Transverse colon (tissue), 4 donors: ENCODE measurements around the gene SMG5. TPM values are rescaled to one million over a fixed set of nuclear protein-coding genes. Genes with fewer than 3 reads are reported as not detected.

ENCODE experiments used
- DNase-seq: peaks from one replicate; pipeline ENCODE4 v3.0.0-alpha.2; 2019
- H3K27ac ChIP-seq, 4 donors: fragments of 200-600 bp; sonication (generic); 2 replicates each; pipeline ENCODE4 v1.5.1; 2016 to 2018; ENCODE audit warnings: inconsistent platforms in 4 of 4
- H3K27me3 ChIP-seq: fragments of 200-600 bp; sonication (generic); 2 replicates; pipeline ENCODE4 v1.5.1; 2017; ENCODE audit warnings: inconsistent platforms
- H3K36me3 ChIP-seq, 4 donors: fragments of 200-600 bp; sonication (generic); 2 replicates each; pipeline ENCODE4 v1.5.1; 2017 to 2019; ENCODE audit warnings: inconsistent platforms in 4 of 4
- H3K4me1 ChIP-seq, 4 donors: fragments of 200-600 bp; sonication (generic); 2 replicates each; pipeline ENCODE4 v1.5.1; 2017 to 2020; ENCODE audit warnings: inconsistent platforms in 4 of 4
- H3K4me3 ChIP-seq, 4 donors: fragments of 200-600 bp; sonication (generic); 1 replicate in 1 of 4; 2 replicates in 3 of 4; pipeline versions ENCODE4 v1.5.1 to v1.6.1; 2017 to 2019; ENCODE audit warnings: inconsistent platforms in 4 of 4
- H3K9me3 ChIP-seq, 2 donors: fragments of 200-600 bp; sonication (generic); 2 replicates each; pipeline ENCODE4 v1.5.1; 2017 to 2019; ENCODE audit warnings: inconsistent platforms in 2 of 2
- EP300 ChIP-seq: sonication (generic); formaldehyde crosslinking; IDR thresholded peaks from one replicate; pipeline ENCODE4 v1.6.1; 2017; ENCODE audit warnings: antibody characterized with exemption, low read depth
- POLR2A ChIP-seq: fragments of 450-650 bp; IDR thresholded peaks from one replicate; pipeline ENCODE4 v1.6.1; 2016; ENCODE audit warnings: antibody characterized with exemption, mild to moderate bottlenecking, moderate library complexity
- POLR2AphosphoS5 ChIP-seq, 3 donors: sonication (generic); formaldehyde crosslinking; IDR thresholded peaks; one replicate each; pipeline ENCODE4 v1.6.1; 2016; ENCODE audit warnings: antibody characterized with exemption in 3 of 3
- WGBS, 2 donors: methylation state at CpG; one replicate each; pipeline ENCODE4 v1.1.5; 2018; ENCODE audit warnings: low coverage in 1 of 2; 5-methylcytosine and 5-hydroxymethylcytosine counted together
- in situ Hi-C, 4 donors: fragments of 200-750 bp; cut with MboI; loops; one replicate each; pipeline versions ENCODE4 v1.15.0 to v1.15.1; 2017; ENCODE audit warnings: low sequenced_read_pairs in 3 of 4, low pct_ligation_motif_present in 1 of 4, low pct_unique_long_range_greater_than_20kb in 1 of 4
- intact Hi-C: fragments of 100-400 bp; cut with DNase I; formaldehyde crosslinking; loops from one replicate; pipeline ENCODE4 v1.15.1; 2023; ENCODE audit warnings: low total_unique reads
- total RNA-seq, 4 donors: library from RNA; depleted of rRNA; stranded (reverse); fragments of >200 nt; gene quantifications; one replicate each; pipeline ENCODE4 v1.1.0, GENCODE V29; 2016
- TF ChIP-seq, protein P1 (sequence below), 5 experiments: fragments of 200-600 bp in 3 of 5; fragments of 450-650 bp in 2 of 5; sonication (generic) in 3 of 5; IDR thresholded peaks; 1 replicate in 2 of 5; 2 replicates in 3 of 5; pipeline ENCODE4 v1.5.1; 2016 to 2017; ENCODE audit warnings: antibody characterized with exemption in 5 of 5, inconsistent platforms in 3 of 5, mild to moderate bottlenecking in 2 of 5, moderate library complexity in 1 of 5

The SMG5 gene
- total RNA-seq, 4 donors from 2014 or later = 72.1 to 134 (median 102) TPM

DNA sequence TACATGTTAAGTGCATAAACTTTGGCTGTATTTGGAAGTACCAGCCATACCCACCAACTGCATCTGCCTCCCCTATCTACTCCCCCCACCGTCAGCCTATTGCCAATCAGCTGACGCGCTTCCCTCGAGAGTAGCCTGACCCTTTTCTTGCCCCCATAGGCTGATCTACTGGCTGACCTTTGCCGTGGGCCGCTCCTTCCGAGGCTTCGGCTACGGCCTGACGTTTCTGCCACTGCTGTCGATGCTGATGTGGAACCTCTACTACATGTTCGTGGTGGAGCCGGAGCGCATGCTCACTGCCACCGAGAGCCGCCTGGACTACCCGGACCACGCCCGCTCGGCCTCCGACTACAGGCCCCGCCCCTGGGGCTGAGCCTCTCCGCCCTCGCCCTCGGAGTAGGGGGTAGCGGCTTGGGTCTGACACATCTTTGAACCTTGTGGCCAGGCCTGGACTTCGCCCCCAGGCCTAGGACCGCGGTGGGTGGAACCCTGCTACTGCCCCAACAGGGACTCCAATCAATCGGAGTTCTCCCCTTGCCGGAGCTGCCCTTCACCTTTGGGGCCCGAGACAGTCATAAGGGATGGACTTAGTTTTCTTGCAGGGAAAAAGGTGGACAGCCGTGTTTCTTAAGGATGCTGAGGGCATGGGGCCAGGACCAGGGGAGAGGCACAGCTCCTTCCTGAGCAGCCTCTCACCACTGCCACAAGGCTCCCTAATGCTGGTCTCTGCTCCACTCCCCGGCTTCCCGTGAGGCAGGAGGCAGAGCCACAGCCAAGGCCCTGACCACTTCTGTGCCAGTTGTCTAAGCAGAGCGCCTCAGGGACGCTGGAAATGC is 8.8 kb upstream of the SMG5 start:
- 41% methylated on average over 31 of the region's 37 CpGs; no CpG with 5 or more reads in 1 of the 2 donors for whole genome bisulfite sequencing, 2 donors
- intact Hi-C loops = no loop called here
- TF ChIP-seq, protein P1, sequence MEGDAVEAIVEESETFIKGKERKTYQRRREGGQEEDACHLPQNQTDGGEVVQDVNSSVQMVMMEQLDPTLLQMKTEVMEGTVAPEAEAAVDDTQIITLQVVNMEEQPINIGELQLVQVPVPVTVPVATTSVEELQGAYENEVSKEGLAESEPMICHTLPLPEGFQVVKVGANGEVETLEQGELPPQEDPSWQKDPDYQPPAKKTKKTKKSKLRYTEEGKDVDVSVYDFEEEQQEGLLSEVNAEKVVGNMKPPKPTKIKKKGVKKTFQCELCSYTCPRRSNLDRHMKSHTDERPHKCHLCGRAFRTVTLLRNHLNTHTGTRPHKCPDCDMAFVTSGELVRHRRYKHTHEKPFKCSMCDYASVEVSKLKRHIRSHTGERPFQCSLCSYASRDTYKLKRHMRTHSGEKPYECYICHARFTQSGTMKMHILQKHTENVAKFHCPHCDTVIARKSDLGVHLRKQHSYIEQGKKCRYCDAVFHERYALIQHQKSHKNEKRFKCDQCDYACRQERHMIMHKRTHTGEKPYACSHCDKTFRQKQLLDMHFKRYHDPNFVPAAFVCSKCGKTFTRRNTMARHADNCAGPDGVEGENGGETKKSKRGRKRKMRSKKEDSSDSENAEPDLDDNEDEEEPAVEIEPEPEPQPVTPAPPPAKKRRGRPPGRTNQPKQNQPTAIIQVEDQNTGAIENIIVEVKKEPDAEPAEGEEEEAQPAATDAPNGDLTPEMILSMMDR (IDR thresholded peaks at IDR 0.05) = no peak
- TF ChIP-seq POLR2AphosphoS5 (IDR thresholded peaks at IDR 0.05) = peak; percentile 41 to 66 (median 52)
- no peak for TF ChIP-seq EP300
- peak; percentile 54 for TF ChIP-seq POLR2A
- peak; percentile 92 for DNase-seq
- in situ Hi-C loops = no loop called here
- peaks cover 8 to 28% (median 22%) of the 10 kb centered on the region in 4 donors for H3K4me1 ChIP-seq
- H3K9me3 ChIP-seq = no peaks in the 10 kb centered on the region
- peak overlapping the region; percentile 13 to 43 (median 27) for H3K4me3 ChIP-seq
- H3K27me3 ChIP-seq = no peaks in the 10 kb centered on the region
- H3K27ac ChIP-seq = peak overlapping the region; percentile 69 to 88 (median 79)
- no peaks in the 10 kb centered on the region for H3K36me3 ChIP-seq

DNA sequence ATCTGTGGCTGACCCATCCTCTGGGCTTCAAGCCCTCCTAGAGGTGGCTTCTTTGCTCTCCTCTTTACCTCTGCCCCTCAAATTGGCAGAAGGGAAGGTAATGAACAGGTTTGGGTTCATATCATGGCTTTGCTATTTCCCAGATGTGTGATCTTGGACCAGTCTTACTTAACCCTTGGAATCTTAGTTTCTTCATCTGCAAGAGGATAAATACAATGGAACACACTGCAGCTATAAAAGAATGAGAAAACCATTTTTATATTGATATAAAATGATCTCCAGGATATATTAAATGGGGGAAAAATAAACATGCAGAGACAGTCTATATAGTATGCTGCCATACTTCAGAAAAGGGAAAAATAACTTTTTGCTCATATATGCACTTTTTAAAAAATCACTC is 7.2 kb upstream of the SMG5 start:
- DNase-seq = no peak
- in situ Hi-C loops (no loop called here), intact Hi-C loops (no loop called here)
- H3K36me3 ChIP-seq = no peaks in the 10 kb centered on the region
- H3K9me3 ChIP-seq = no peaks in the 10 kb centered on the region
- peaks cover 5 to 19% (median 16%) of the 10 kb centered on the region in 4 donors for H3K4me1 ChIP-seq
- no peak overlapping the region for H3K4me3 ChIP-seq
- TF ChIP-seq POLR2A (no peak), EP300 (no peak), POLR2AphosphoS5 (IDR thresholded peaks at IDR 0.05) (no peak)
- TF ChIP-seq, protein P1 (IDR thresholded peaks at IDR 0.05) = no peak
- no peak overlapping the region for H3K27ac ChIP-seq
- no peaks in the 10 kb centered on the region for H3K27me3 ChIP-seq

DNA sequence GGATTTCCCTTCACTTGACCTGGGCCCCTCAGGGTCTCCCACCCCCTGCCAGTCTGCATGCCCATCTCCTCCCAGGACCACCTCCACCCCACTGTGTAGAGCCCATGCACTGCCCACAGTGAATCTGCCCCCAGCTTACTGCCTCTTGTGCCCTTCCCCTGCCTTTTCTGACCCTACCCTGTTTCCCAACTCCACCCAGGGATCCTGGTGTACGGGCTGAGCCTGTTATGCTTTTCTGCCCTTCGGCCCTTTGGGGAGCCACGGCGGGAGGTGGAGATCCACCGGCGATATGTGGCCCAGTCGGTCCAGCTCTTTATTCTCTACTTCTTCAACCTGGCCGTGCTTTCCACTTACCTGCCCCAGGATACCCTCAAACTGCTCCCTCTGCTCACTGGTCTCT is 3.4 kb upstream of the SMG5 start:
- intact Hi-C loops = no loop called here

DNA sequence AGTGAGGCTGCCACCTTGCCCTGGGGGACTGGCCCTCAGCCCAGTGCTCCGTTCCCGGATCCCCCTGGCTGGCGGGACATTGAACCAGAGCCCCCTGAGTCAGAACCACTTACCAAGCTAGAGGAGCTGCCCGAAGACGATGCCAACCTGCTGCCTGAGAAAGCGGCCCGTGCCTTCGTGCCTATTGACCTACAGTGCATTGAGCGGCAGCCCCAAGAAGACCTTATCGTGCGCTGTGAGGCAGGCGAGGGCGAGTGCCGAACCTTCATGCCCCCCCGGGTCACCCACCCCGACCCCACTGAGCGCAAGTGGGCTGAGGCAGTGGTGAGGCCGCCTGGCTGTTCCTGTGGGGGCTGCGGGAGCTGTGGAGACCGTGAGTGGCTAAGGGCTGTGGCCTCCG is 2.8 kb upstream of the SMG5 start:
- H3K4me3 ChIP-seq = no peak overlapping the region
- H3K9me3 ChIP-seq = no peaks in the 10 kb centered on the region
- no peaks in the 10 kb centered on the region for H3K27me3 ChIP-seq
- no peak for DNase-seq
- TF ChIP-seq POLR2AphosphoS5 (IDR thresholded peaks at IDR 0.05) (no peak), POLR2A (no peak), EP300 (no peak)
- TF ChIP-seq, protein P1 (IDR thresholded peaks at IDR 0.05) = no peak
- WGBS, 2 donors = 89% methylated on average over 8 of the region's 21 CpGs; no CpG with 5 or more reads in 1 of the 2 donors
- no peaks in the 10 kb centered on the region for H3K36me3 ChIP-seq
- intact Hi-C loops (no loop called here), in situ Hi-C loops (no loop called here)
- peaks cover 8 to 29% (median 21%) of the 10 kb centered on the region in 4 donors for H3K4me1 ChIP-seq
- H3K27ac ChIP-seq = no peak overlapping the region

More for the DNA sequence above, 3.4 kb upstream of the SMG5 start:
- Histone ChIP-seq H3K4me1 (peaks cover 9 to 29% (median 24%) of the 10 kb centered on the region in 4 donors), H3K9me3 (no peaks in the 10 kb centered on the region), H3K4me3 (no peak overlapping the region), H3K27me3 (no peaks in the 10 kb centered on the region), H3K27ac (no peak overlapping the region), H3K36me3 (no peaks in the 10 kb centered on the region)
- in situ Hi-C loops = no loop called here
- no peak for DNase-seq
- 83 to 96% methylated on average over 1 to 8 of the region's 8 CpGs for WGBS, 2 donors
- TF ChIP-seq, protein P1 (IDR thresholded peaks at IDR 0.05) = no peak
- TF ChIP-seq POLR2AphosphoS5 (IDR thresholded peaks at IDR 0.05) = no peak
- TF ChIP-seq EP300 = no peak
- no peak for TF ChIP-seq POLR2A
